ENCODE data around the gene CAMTA1. TPM values are rescaled to one million over a fixed set of nuclear protein-coding genes. Genes with fewer than 3 reads are reported as not detected.

The CAMTA1 gene
- polyA plus RNA-seq, 1 of the 3 experiments (the other 2 are of a cell fraction) = 63.1 TPM

GRCh38 chr1:7004181-7004580, 218.9 kb downstream of the CAMTA1 start:
- POLR2A ChIA-PET = no interaction called here

More at GRCh38 chr1:7004181-7004580, 218.9 kb downstream of the CAMTA1 start:
- Histone ChIP-seq H3K36me3 (replicated peaks in 1 of 2; ENCODE audit: control insufficient read depth in 1 of 2, insufficient read depth in 2 of 2, low read length in 1 of 2) (no peaks in the 10 kb centered on the region), H3K9ac (no peak overlapping the region), H3K27ac (ENCODE audit: low read depth in 2 of 2, low read length in 1 of 2) (no peak overlapping the region), H3K27me3 (ENCODE audit: insufficient read depth) (no peaks in the 10 kb centered on the region), H3K4me3 (ENCODE audit: low read depth in 2 of 2, low read length in 1 of 2) (no peak overlapping the region), H3K4me1 (ENCODE audit: control insufficient read depth in 1 of 2, insufficient read depth in 2 of 2, low read depth in 1 of 2, low read length in 1 of 2) (no peaks in the 10 kb centered on the region), H3K79me2 (ENCODE audit: insufficient read depth) (no peaks in the 10 kb centered on the region), H4K20me1 (ENCODE audit: insufficient read depth) (no peaks in the 10 kb centered on the region), H3K4me2 (no peak overlapping the region), H3F3A (replicated peaks; ENCODE audit: insufficient read depth) (no peaks in the 10 kb centered on the region), H3K9me2 (no peaks in the 10 kb centered on the region), H2AFZ (ENCODE audit: low read depth) (no peak overlapping the region), H3K9me3 (no peaks in the 10 kb centered on the region)
- 59% methylated on average over 1 of the region's 1 CpG for WGBS (ENCODE audit: low lambda C conversion rate)
- TF ChIP-seq ELF1 (IDR thresholded peaks at IDR 0.05) (no peak), TEAD4 (IDR thresholded peaks at IDR 0.05; ENCODE audit: borderline replicate concordance, insufficient read depth) (no peak), CHD2 (IDR thresholded peaks at IDR 0.05; ENCODE audit: low read length, partially characterized antibody) (no peak), CTCF (IDR thresholded peaks at IDR 0.05) (no peak), GABPA (IDR thresholded peaks at IDR 0.05; ENCODE audit: low read depth) (no peak), TCF12 (IDR thresholded peaks at IDR 0.05) (no peak), RFX5 (IDR thresholded peaks at IDR 0.05; ENCODE audit: low read length) (no peak), TAF1 (IDR thresholded peaks at IDR 0.05; ENCODE audit: borderline replicate concordance, low read depth, low read length) (no peak), PBX3 (IDR thresholded peaks at IDR 0.05) (no peak), POLR2AphosphoS5 (IDR thresholded peaks at IDR 0.05; ENCODE audit: low read depth, low read length) (no peak), MAX (IDR thresholded peaks at IDR 0.05; ENCODE audit: low read depth) (no peak), GATA2 (CRISPR knock-in tag; IDR thresholded peaks at IDR 0.05) (no peak), ZBTB33 (IDR thresholded peaks at IDR 0.05; ENCODE audit: borderline replicate concordance, low read depth) (no peak), USF1 (IDR thresholded peaks at IDR 0.05; ENCODE audit: borderline replicate concordance, low read depth) (no peak), EP300 (IDR thresholded peaks at IDR 0.05; ENCODE audit: borderline replicate concordance in 1 of 2, low read depth in 1 of 2, low read length in 1 of 2) (no peak), RCOR1 (IDR thresholded peaks at IDR 0.05; ENCODE audit: low read length) (no peak), RXRA (IDR thresholded peaks at IDR 0.05; ENCODE audit: borderline replicate concordance, low read depth) (no peak), SIN3A (IDR thresholded peaks at IDR 0.05; ENCODE audit: borderline replicate concordance, low read depth, low read length) (no peak), YY1 (IDR thresholded peaks at IDR 0.05; ENCODE audit: low read depth) (no peak)
- no peak for DNase-seq
- CTCF ChIA-PET = no interaction called here
